Neural cell (in vitro differentiated cells): ENCODE results near the gene CRYGN.

Source experiments
- CTCF ChIP-seq: fragments of 450-650 bp; IDR thresholded peaks from 2 replicates; pipeline ENCODE4 v1.5.1; 2014; ENCODE audit warnings: antibody characterized with exemption, mild to moderate bottlenecking, moderate library complexity; ENCODE audit not compliant: poor library complexity, severe bottlenecking
- EP300 ChIP-seq: fragments of 450-650 bp; conservative IDR thresholded peaks from 2 replicates; pipeline ENCODE4 v1.6.1; 2014; ENCODE audit warnings: antibody characterized with exemption, mild to moderate bottlenecking, moderate library complexity; ENCODE audit not compliant: poor library complexity, severe bottlenecking
- EZH2 ChIP-seq: fragments of 200-600, 300-800 bp; shearing (Covaris generic), sonication (generic); IDR thresholded peaks from 2 replicates; pipeline ENCODE4 v1.6.1; 2014; ENCODE audit warnings: antibody characterized with exemption, low read length, borderline replicate concordance, mild to moderate bottlenecking; ENCODE audit not compliant: insufficient read depth, poor library complexity, severe bottlenecking
- POLR2AphosphoS5 ChIP-seq: IDR thresholded peaks from 2 replicates; pipeline ENCODE4 v1.6.1; 2012
- RAD21 ChIP-seq: fragments of 450-650 bp; conservative IDR thresholded peaks from 2 replicates; pipeline ENCODE4 v1.6.1; 2014; ENCODE audit warnings: antibody characterized with exemption, mild to moderate bottlenecking, moderate library complexity
- REST ChIP-seq: IDR thresholded peaks from 2 replicates; pipeline ENCODE4 v1.6.1; 2012; ENCODE audit warnings: borderline replicate concordance
- SMC3 ChIP-seq: fragments of 450-650 bp; conservative IDR thresholded peaks from 2 replicates; pipeline ENCODE4 v1.6.1; 2014; ENCODE audit warnings: antibody characterized with exemption, mild to moderate bottlenecking, moderate library complexity; ENCODE audit not compliant: poor library complexity
- TAF1 ChIP-seq: IDR thresholded peaks from 2 replicates; pipeline ENCODE4 v1.6.1; 2012; ENCODE audit warnings: low read depth

GRCh38 chr7:151484971-151485707 is 45.2 kb upstream of the CRYGN start:
- TF ChIP-seq CTCF (no peak), EP300 (no peak), RAD21 (no peak), POLR2AphosphoS5 (no peak), EZH2 (no peak), TAF1 (no peak), REST (no peak), SMC3 (no peak)
